Liver (tissue), 9 donors: ENCODE results near the gene MYH11. TPM values are rescaled to one million over a fixed set of nuclear protein-coding genes. Genes with fewer than 3 reads are reported as not detected.

Source experiments
- DNase-seq: peaks from one replicate; pipeline ENCODE4 v3.0.0-alpha.2; 2017; ENCODE audit warnings: low spot score
- H3K27ac ChIP-seq, 2 donors: one replicate each; pipeline ENCODE4 v1.7.0; 2013; ENCODE audit warnings: inconsistent platforms in 2 of 2, low read length in 2 of 2, control low read depth in 1 of 2, low read depth in 1 of 2, mild to moderate bottlenecking in 1 of 2
- H3K27me3 ChIP-seq, 4 donors: one replicate each; pipeline versions ENCODE4 v1.6.1 to v1.7.0; 2013; ENCODE audit warnings: low read length in 3 of 4, inconsistent platforms in 1 of 4, mild to moderate bottlenecking in 1 of 4, moderate library complexity in 1 of 4; ENCODE audit not compliant: control insufficient read depth in 4 of 4, insufficient read depth in 4 of 4
- H3K36me3 ChIP-seq, 4 donors: one replicate each; pipeline versions ENCODE4 v1.6.1 to v1.7.0; 2013; ENCODE audit warnings: low read length in 3 of 4, mild to moderate bottlenecking in 3 of 4, low read depth in 1 of 4, moderate library complexity in 1 of 4; ENCODE audit not compliant: control insufficient read depth in 4 of 4, insufficient read depth in 3 of 4
- H3K4me1 ChIP-seq, 4 donors: one replicate each; pipeline versions ENCODE4 v1.6.1 to v1.7.0; 2013; ENCODE audit warnings: low read length in 3 of 4, mild to moderate bottlenecking in 3 of 4, moderate library complexity in 1 of 4; ENCODE audit not compliant: control insufficient read depth in 4 of 4, insufficient read depth in 4 of 4
- H3K4me3 ChIP-seq, 3 donors: one replicate each; pipeline versions ENCODE4 v1.6.1 to v1.7.0; 2013; ENCODE audit warnings: low read length in 3 of 3, control low read depth in 1 of 3, low read depth in 1 of 3, mild to moderate bottlenecking in 1 of 3
- H3K9ac ChIP-seq, 2 donors: one replicate each; pipeline ENCODE4 v1.7.0; 2013; ENCODE audit warnings: low read length in 2 of 2, mild to moderate bottlenecking in 2 of 2, moderate library complexity in 2 of 2, control low read depth in 1 of 2, low read depth in 1 of 2
- H3K9me3 ChIP-seq, 4 donors: one replicate each; pipeline versions ENCODE4 v1.6.1 to v1.7.0; 2013; ENCODE audit warnings: low read length in 3 of 4; ENCODE audit not compliant: control insufficient read depth in 4 of 4
- ATF3 ChIP-seq: IDR thresholded peaks from 2 replicates; pipeline ENCODE4 v1.6.1; 2016; ENCODE audit warnings: antibody characterized with exemption
- EGR1 ChIP-seq, 2 donors: IDR thresholded peaks; 2 replicates each; pipeline ENCODE4 v1.6.1; 2016 to 2018; ENCODE audit warnings: antibody characterized with exemption in 2 of 2, low read depth in 2 of 2
- FOXA1 ChIP-seq: IDR thresholded peaks from 2 replicates; pipeline ENCODE4 v1.6.1; 2016; ENCODE audit warnings: antibody characterized with exemption
- FOXA2 ChIP-seq: IDR thresholded peaks from 2 replicates; pipeline ENCODE4 v1.6.1; 2016; ENCODE audit warnings: antibody characterized with exemption
- HNF4A ChIP-seq, 2 donors: conservative IDR thresholded peaks; 2 replicates each; pipeline ENCODE4 v1.6.1; 2016; ENCODE audit warnings: antibody characterized with exemption in 2 of 2, mild to moderate bottlenecking in 2 of 2
- HNF4G ChIP-seq: IDR thresholded peaks from 2 replicates; pipeline ENCODE4 v1.6.1; 2016; ENCODE audit warnings: antibody characterized with exemption
- RAD21 ChIP-seq, 2 donors: IDR thresholded peaks; 2 replicates each; pipeline ENCODE4 v1.6.1; 2016; ENCODE audit warnings: antibody characterized with exemption in 2 of 2, mild to moderate bottlenecking in 2 of 2
- REST ChIP-seq: IDR thresholded peaks from 2 replicates; pipeline ENCODE4 v1.6.1; 2016; ENCODE audit warnings: antibody characterized with exemption, mild to moderate bottlenecking
- RXRA ChIP-seq, 2 donors: IDR thresholded peaks; 2 replicates each; pipeline ENCODE4 v1.6.1; 2017 to 2018; ENCODE audit warnings: antibody characterized with exemption in 2 of 2, mild to moderate bottlenecking in 1 of 2
- SP1 ChIP-seq: IDR thresholded peaks from 2 replicates; pipeline ENCODE4 v1.6.1; 2018; ENCODE audit warnings: antibody characterized with exemption, mild to moderate bottlenecking
- YY1 ChIP-seq: IDR thresholded peaks from 2 replicates; pipeline ENCODE4 v1.6.1; 2016; ENCODE audit warnings: antibody characterized with exemption, mild to moderate bottlenecking
- ZBTB33 ChIP-seq: IDR thresholded peaks from 2 replicates; pipeline ENCODE4 v1.6.1; 2016; ENCODE audit warnings: antibody characterized with exemption
- WGBS: extraction: QIAGEN DNeasy Blood & Tissue Kit; methylation state at CpG from one replicate; pipeline ENCODE4 v1.1.7; 2013; 5-methylcytosine and 5-hydroxymethylcytosine counted together
- polyA plus RNA-seq, 2 donors: library from polyadenylated mRNA; stranded (reverse) in 1 of 2; unstranded in 1 of 2; fragments of 200-250 nt in 1 of 2; fragments of >200 nt in 1 of 2; fragmentation: Nextera tagmentation in 1 of 2; extraction: Ambion mirVana in 1 of 2; gene quantifications; one replicate each; pipeline versions ENCODE4 v1.2.1 to v1.2.3, GENCODE V29; 2013 to 2015
- total RNA-seq, 2 donors: library from RNA; depleted of rRNA; stranded (reverse); fragments of >200 nt; gene quantifications; one replicate each; pipeline ENCODE4 v1.2.3, GENCODE V29; 2014
- donor health status: healthy.
- donor health status: healthy.
- donor health status: healthy.
- donor health status: healthy.
- donor health status: healthy.

MYH11 gene
- total and polyA plus RNA-seq, 4 donors: 0.51 to 33.7 (median 4.0) TPM

GRCh38 chr16:15701975-15702970 is 154.6 kb downstream of the MYH11 start:
- Histone ChIP-seq H3K4me1 (no peaks in the 10 kb centered on the region), H3K27ac (no peak overlapping the region), H3K4me3 (no peak overlapping the region), H3K9ac (no peak overlapping the region), H3K9me3 (no peaks in the 10 kb centered on the region), H3K36me3 (peaks cover 4 to 21% (median 8%) of the 10 kb centered on the region in 4 donors), H3K27me3 (no peaks in the 10 kb centered on the region)
- DNase-seq: no peak
- 91% methylated on average over 11 of the region's 11 CpGs for WGBS
- TF ChIP-seq HNF4G (no peak), FOXA1 (no peak), REST (no peak), EGR1 (IDR thresholded peaks at IDR 0.05; ENCODE audit: low read depth in 2 of 2) (no peak), YY1 (no peak), ZBTB33 (no peak), HNF4A (conservative IDR thresholded peaks at IDR 0.05) (no peak), RXRA (IDR thresholded peaks at IDR 0.05) (no peak), SP1 (no peak), RAD21 (IDR thresholded peaks at IDR 0.05) (no peak), ATF3 (no peak)

- no peaks in the 10 kb centered on the region for H3K4me1 ChIP-seq
- TF ChIP-seq FOXA2: no peak
- H3K36me3 ChIP-seq: peaks cover 7 to 30% (median 11%) of the 10 kb centered on the region in 4 donors
- no peaks in the 10 kb centered on the region for H3K27me3 ChIP-seq
- H3K9ac ChIP-seq: no peak overlapping the region
- 96% methylated on average over 6 of the region's 6 CpGs for WGBS
- H3K9me3 ChIP-seq: no peaks in the 10 kb centered on the region
- H3K27ac ChIP-seq: no peak overlapping the region
- no peak for DNase-seq
- H3K4me3 ChIP-seq: no peak overlapping the region
Observed at GRCh38 chr16:15701367-15701766, 155.5 kb downstream of the MYH11 start.
